HG03571 (cell line): ENCODE measurements around the gene SIK3.

Experiments used
- ATAC-seq: cut with Tn5 transposase; IDR thresholded peaks from one replicate; pipeline ENCODE4 v1.9.1; 2021; ENCODE audit not compliant: unreplicated experiment

The SIK3 gene

DNA sequence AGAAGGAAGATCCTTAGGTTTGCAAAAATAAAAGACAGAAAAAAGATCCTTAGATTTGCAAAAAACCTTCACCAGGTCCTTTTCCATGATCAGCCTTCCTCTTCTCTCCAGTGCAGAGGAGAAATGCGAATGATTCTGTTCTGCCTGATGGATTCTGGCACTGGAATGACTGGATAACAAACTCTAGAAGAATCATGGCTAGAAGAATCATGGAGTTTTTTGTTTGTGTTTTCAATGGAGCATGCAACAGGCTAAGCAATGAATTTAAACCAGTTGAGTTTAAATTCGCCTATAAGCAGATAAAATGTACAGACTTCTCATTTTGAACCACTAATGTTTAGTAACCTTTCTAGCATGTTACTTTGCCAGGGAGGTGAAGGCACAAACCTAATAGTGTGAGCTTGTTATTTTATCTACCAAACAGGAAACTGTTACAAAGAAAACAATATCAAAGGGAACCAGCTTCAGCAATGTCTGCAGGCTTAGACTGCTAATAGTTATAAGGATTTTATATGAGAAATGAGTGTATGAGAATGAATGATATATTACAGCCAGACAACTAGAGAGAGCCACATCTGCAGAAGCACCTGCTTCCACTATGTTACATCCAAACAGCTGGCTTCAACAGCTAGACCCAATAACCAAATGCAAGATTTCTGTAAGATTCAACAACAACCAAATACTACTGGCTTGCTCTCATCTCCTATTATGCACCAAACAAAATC lies 196.1 kb downstream of the SIK3 start:
- ATAC-seq: no peak

DNA sequence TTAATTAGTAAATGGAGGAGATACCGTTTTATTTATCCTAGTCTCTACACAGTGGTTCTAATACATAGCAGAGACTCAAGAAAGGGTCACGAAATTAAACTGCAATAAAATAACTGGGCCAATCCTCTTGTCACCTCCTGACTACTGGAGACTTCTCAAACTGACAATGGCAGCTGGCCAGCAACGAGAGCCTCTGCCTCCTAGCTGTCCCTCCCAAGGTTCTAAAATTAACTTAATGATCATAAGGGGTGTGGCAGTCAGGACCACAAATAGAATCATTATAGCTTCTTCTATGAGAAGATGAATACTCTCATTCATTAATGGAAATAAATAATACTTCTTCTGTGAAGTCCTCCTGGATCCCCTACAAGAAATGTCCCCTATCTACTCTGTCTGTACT lies 197.0 kb downstream of the SIK3 start:
- no peak for ATAC-seq

DNA sequence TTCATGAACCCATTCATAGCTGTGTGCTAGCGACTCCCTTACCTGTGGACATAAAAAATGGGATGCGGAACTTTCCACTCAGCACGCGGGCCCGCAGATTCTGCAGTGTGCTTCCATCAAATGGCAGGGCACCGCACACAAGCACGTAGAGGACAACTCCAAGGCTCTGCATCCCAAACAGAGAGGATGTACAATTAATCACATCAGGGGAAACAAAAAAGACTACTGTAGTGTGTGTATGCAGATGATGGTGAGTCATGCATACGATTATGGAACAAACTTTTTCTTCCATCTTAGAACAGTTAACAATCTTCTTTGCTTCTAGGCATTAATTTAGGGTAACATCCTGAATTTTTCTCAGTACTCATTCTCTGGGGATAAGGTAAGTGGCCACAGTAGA lies 202.0 kb downstream of the SIK3 start:
- no peak for ATAC-seq

DNA sequence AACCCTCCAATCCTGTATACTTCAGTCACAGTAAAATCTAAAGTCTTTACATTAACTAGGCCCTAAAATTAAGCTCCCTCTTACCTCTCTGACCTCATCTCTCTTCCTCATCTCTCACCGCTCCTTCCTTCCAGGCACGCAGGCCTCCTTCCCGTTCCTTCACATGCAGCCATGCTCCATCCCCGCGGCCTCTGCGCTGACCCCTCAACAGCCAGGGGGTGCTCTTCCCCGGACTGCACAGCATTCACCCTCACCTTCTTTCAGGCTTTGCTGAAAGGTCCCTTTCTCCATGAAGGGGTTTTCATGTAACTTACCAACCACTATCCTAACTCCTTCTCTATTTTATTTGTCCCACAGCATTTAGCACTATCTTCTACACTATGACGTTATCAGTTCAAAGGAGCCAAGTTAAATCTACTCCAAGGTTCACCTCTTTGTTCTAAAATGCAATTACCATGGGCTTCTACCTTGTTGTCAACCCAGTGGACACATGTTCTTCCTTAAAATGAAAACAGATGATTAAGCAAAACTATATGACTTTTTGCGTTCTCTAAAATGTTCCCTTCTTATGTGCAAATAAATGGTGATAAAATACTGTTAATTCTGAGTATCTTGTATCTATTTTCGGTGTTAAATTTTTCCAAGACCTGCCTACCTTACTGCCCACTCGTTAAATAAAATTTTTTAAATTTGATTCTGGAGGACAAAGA lies 203.0 kb downstream of the SIK3 start:
- no peak for ATAC-seq

DNA sequence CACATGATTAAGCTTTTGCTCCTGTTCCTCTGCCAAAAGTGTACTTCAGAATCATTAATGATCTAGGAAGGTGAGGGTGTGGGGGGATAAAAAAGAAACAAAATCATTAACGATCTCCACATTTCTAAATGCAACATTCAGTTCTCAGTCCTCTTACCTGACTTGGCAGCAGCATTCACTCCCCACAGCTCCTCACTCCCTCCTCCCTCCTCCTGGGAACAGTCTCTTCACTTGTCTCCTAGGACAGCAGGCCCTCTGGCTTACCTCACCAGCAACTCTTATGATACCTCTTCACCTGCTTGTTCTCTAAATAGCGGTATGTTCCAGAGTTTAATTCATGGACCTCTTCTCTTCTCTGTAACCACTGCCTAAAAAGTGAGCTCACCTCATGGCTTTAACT lies 204.3 kb downstream of the SIK3 start:
- ATAC-seq: no peak

DNA sequence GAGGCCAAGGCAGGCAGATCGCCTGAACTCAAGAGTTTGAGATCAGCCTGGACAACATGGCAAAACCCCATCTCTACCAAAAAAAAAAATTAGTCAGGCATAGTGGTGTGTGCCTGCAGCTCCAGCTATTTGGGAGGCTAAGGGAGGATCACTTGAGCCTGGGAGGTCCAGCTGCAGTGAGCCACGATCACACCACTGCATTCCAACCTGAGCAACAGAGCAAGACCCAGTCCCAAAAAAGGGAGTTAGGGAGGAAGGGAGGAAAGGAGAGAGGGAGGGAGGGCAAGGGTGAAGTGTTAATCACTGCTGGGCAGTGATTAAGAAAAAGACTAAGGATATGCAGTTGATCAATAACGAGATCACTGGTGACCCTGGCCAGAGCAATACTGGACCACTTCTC lies 204.8 kb downstream of the SIK3 start:
- no peak for ATAC-seq

DNA sequence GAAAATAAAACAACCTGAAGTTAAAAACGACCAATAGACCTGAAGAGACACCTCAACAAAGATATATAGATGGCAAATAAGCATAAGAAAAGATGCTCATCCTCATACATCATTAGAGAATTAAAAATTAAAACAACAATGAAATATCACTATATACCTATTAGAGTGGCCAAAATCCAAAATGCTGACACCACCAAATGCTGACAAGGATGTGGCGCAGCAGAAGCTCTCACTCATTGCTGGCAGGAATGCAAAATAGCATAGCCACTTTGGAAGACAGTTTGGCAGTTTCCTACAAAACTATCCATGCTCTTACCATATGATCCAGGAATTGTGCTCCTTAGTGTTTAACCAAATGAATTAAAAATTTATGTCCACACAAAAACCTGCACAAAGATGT lies 205.9 kb downstream of the SIK3 start:
- ATAC-seq: no peak

DNA sequence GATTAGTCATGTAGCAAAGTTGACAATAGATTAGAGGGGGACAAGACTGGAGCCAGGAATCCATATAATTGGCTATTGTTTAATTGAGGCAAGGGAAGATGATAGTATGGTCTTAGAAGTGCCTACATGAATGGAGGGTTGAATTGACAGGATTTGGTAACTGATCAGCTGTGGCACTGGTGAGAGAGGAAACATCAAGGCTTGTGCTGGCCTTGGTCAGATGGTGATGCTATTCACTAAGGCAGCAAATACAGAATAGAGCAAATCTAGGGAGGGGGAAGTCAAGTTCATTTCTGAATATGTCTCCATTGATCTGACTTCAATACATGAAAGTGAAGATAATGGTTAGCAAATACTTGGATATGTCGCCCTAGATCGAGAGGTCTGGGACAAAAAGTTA lies 206.5 kb downstream of the SIK3 start:
- ATAC-seq: no peak

DNA sequence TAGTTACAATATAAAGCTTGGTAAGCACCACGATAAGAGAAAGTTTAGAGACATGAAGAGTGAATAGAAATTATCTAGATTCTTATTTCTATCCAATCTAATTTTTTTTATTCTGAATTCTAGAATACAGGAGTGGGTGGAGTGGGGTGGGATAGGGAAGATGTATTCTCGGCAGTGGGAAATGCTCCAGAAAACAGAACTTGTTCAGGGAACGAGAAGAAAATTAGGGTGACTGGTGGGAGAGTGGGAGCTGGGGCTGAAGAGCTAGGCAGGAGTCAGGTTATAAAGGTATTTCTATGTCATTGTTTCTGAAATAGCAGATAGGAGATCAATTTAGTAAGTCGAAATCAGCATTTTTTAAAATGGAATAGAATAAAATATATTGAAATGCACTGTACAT lies 207.6 kb downstream of the SIK3 start:
- no peak for ATAC-seq

DNA sequence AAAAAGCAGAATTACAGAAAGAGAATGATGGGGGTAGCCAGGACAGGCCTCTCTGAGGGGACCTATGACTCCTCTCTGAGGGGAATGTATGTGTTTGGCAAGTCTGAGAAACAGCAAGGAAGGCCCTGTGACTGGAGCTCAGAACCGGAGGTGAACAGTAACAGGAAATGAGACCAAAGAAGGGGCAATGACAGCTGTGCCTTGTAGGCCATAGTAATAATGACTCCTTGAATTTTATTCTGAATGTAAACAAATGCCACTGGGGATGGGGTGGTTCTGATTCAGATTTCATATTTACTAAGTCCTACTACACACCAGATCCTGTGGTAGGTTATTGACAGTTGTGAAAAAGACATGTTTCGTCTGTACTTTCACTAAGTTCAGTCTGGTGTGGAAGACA lies 208.0 kb downstream of the SIK3 start:
- peak; percentile 57 for ATAC-seq

DNA sequence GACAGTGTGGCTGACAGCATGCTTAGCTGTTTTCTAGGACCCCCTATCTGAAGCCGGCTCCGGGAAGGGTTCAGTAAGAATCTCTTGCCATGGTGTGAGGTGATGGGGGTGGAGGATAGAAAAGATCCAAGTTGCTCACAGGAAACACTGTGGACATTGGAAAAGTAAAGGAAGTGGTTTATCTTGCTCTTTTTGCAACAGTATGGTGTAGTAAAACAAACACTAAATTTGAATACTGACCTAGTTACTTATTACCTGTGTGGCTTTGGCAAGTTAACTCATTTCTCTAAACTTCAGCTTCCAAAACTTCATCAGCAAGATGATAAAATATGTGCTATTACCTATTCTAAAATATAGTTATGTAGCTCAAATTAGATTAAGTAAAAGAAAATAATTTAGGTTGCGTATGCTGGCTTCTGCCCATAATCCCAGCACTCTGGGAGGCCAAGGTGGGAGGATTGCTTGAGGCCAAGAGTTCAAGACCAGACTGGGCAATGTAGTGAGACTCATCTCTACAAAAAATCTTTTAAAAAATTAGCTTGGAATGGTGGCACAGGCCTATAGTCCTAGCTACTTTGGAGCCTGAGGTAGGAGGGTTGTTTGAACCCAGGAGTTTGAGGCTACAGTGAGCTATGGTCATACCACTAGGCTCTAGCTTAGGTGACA lies 209.2 kb downstream of the SIK3 start:
- ATAC-seq: no peak

DNA sequence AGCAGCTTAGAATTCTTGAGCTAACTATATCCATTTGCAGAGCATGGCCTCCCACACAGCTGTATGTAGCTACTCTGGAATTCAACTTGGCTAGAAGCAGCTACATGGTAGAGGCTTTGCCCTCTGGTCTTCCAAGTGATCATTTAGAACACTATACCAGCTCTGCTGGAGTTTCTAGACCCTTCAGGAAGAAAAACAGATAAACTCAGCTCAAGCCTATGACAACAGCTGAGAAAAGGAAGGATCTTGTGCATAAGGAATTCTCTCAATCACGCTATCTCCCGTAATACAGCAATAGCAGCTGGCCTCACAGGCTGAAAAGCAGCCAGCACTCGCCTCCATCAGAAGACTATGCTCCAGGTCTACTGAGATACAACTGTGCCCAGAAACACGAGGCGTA lies 210.2 kb downstream of the SIK3 start:
- no peak for ATAC-seq

DNA sequence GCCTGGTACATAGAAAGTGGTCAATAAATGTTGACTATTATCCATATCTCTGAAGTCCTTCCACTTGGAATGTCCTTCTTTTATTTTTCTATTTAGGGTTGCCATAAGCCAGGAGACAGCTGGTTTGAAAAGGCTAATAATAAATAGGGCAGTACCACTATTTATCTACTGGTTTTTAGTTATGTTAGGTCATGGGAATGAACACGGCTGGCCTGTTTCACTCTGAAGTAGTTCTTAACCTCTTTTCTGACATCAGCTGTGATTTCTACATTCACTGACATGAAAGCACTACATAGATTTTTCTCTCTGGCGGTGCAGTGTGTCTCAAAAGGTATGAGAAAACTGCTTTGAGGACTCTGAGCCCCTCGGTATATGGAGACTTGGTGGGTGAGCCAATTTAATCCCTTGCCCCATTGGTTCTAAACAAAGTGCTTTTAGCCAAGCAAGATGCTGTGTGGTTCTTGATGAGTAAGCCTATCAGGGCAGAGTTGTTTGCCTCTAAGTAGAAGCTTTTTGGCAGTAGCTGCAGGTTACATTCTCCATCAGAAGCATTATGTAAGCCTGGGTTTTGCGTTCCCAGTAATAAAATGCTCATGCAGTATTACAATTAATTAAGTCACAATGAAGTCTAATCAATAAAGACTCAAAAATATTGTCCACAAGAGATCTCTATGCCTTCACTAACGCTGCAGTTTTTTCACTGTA lies 212.1 kb downstream of the SIK3 start:
- ATAC-seq: no peak

DNA sequence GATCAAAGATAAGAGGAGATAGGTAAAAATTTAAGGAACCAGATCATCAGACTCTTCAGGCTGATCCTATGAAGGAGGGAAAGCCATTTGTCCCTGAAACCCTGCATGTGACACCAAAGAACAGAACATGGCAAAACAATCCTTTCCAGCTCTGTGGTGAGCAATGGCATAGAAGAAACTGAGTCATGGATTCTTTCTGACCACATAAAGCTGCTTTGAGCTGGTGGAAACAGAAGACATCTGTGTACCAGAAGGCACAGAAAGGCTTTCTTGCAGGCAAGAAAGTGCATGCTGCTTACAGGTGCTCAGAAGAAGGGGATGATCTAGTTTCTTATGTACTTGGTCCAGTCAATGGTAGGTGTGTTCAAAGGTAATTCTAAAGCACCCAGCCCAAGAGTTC lies 215.8 kb downstream of the SIK3 start:
- ATAC-seq: no peak

DNA sequence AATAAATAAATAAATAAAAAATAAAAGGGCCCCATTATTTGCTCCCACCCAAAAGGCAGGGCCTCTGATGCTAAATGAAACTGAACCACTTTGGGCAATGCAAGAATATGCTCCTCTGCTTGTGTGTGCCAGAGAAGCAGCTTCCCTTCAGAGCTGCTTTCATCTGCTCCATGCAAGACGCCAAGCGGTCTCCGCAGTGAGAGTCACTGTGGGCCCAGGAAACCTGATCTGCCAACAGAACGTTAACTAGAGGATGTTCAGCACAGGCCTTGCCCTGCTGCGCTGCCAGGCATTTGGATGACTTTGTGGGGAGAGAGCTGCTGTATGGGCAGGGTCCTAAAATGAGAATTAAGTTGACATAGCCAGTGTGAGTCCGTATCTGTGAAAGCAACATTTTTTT lies 217.1 kb downstream of the SIK3 start:
- no peak for ATAC-seq

DNA sequence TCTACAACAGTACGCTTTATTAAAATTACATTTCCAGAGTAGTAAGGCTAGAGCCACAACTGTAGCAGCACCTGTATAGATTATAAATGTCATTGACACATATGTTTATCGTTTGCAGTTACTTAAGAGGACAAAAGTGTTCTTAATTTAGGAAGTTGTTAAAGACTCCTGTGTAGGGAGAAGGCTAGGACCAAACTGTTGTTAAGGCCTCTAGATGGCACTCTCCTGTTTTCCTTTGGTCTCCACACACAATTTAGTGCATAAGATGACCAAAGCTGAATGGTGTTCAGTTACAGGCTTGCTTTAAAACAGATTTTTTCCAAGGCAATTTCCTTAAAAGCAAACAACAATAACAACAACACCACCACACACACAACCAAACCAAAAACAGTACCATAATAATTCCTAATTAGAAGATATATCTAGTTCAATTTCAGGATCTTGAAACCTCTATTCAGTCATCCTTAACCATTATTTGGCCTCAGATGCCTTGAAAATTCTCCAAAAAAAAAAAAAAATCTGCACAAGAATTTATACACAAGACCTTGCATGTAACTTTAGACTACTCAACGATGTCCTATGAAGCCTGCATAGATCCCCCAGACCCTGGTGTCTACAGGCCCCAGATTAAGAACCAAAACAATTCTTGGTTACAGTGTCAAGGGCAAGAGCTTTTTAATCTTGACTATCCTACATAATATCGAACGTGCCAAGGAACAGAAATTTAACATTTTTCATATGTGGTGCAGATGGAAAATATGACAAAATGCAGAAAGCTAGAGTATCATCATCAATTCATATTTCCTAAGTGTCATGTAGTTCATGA lies 218.2 kb downstream of the SIK3 start:
- no peak for ATAC-seq

DNA sequence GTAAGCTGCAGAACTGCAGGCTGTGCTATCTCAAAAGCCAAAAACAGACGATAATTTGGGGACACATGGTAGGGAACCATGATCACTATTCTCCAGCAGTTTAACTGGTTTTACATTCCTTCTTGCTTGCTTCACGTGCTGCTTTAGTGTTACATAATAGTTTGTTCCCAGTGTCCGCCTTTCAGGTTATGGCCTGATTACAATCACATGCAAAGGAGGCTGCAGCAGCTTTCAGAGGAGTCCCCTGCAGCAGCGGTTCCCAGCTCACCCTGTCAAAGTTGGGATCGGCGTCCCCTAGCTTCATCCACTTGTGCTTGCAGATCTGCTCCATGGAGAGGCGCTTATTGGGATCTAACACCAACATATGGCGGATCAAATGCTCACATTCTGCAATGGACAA lies 221.6 kb downstream of the SIK3 start:
- ATAC-seq: no peak

DNA sequence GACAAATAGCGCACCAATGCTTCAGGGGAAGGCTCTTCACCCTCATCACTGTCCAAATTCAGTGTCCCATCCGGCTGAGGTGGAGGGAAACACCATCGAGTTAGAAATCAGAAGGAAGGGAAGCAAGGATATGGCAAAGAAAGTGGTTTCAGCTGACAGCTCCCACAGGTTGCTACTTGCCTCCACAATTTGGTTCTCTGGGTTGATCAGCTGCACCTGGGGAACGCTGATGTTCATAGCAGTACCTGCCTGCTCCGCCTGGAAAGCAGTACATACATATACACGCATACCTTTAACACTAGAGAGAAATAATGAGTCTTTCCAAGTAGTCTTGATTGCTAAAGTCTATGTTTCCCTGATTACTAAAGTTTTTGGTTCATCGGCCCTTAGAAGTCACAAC lies 223.0 kb downstream of the SIK3 start:
- no peak for ATAC-seq

DNA sequence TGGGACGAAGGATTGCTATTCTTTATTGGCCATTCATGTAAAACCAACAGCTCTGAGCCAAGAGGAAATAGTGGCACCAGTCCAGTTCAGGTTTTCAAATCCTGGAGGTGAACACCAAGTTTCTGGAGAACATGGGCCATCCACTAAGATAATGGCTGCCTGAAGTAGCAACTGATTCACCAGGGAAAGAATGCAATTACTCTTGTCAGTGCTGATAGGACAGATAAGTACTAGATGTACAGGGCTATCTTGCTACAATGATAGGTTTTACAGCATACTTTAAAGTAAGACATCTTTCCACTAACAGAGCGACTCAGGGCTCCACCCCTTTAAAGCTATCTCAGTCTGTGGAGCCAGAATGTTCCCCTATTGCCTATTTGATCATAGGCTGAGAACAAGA lies 224.0 kb downstream of the SIK3 start:
- ATAC-seq: no peak

DNA sequence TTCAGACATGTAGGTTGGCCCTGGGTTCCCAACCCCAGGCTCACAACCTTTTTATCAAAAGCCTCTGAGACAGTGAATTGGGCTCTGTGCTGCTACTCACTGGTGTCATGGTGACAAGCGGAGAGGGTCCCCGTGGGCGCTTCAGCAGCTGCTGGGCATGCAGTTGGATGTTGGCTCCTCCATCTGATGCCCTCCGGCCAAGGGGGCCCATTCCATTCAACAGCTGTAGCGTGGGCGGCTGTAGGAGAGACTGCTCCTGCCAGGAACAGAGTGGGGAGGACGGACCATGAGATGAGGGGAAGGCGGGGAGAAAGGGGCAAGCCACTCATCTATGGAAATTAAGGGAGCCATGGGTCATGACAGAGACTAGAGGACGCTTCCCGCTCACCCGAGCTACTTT lies 224.8 kb downstream of the SIK3 start:
- ATAC-seq: no peak

DNA sequence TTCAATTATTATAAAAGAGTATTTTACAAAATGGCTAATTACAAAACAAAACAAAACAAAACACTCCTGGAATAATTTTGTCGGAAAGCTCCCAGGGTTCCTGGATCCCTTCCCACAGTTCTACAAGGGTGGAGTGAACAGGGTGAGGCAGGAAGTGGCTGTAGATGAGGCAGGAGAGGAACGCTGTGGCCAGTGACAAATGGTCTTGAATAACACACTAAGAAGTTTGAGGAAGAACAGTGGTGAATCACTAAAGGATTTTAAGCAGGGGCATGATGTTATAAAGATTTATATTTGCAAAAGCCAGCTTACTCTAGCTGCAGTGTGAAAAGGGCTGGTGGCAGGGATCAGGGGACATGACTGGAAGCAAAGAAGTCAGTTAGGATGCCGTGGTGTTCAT lies 227.0 kb downstream of the SIK3 start:
- ATAC-seq: no peak
